Mesothelial cell of epicardium (in vitro differentiated cells): ENCODE measurements around the gene CASKIN1. TPM values are rescaled to one million over a fixed set of nuclear protein-coding genes. Genes with fewer than 3 reads are reported as not detected.

ENCODE experiments used
- DNase-seq, 2 experiments: peaks; one replicate each; pipeline ENCODE4 v3.0.0; 2021; ENCODE audit warnings: low spot score in 2 of 2; ENCODE audit not compliant: unreplicated experiment in 2 of 2
- H3K27ac Mint-ChIP-seq: 2 replicates; pipeline ENCODE4 v1.8.0; 2021; ENCODE audit warnings: mixed read lengths
- H3K27me3 Mint-ChIP-seq: 2 replicates; pipeline ENCODE4 v1.8.0; 2021; ENCODE audit warnings: low read depth, mixed read lengths
- H3K36me3 Mint-ChIP-seq: 2 replicates; pipeline ENCODE4 v1.8.0; 2021; ENCODE audit warnings: mixed read lengths
- H3K4me1 Mint-ChIP-seq: 2 replicates; pipeline ENCODE4 v1.8.0; 2021; ENCODE audit warnings: mixed read lengths
- H3K4me3 Mint-ChIP-seq: 2 replicates; pipeline ENCODE4 v1.8.0; 2021; ENCODE audit warnings: mild to moderate bottlenecking, moderate library complexity, mixed read lengths
- H3K9me3 Mint-ChIP-seq: 2 replicates; pipeline ENCODE4 v1.8.0; 2021; ENCODE audit warnings: mixed read lengths
- total RNA-seq: library from RNA; stranded (reverse); gene quantifications from 3 replicates; pipeline ENCODE4 v1.2.1, GENCODE V29; 2021
- TF ChIP-seq, protein P1 (sequence below): fragments of 200-600 bp; sonication (generic); IDR thresholded peaks from one replicate; pipeline ENCODE4 v1.5.0; 2021; ENCODE audit warnings: antibody characterized with exemption; ENCODE audit not compliant: unreplicated experiment

The CASKIN1 gene
- total RNA-seq, 1 donor from 2014 or later = 8.9 TPM

DNA sequence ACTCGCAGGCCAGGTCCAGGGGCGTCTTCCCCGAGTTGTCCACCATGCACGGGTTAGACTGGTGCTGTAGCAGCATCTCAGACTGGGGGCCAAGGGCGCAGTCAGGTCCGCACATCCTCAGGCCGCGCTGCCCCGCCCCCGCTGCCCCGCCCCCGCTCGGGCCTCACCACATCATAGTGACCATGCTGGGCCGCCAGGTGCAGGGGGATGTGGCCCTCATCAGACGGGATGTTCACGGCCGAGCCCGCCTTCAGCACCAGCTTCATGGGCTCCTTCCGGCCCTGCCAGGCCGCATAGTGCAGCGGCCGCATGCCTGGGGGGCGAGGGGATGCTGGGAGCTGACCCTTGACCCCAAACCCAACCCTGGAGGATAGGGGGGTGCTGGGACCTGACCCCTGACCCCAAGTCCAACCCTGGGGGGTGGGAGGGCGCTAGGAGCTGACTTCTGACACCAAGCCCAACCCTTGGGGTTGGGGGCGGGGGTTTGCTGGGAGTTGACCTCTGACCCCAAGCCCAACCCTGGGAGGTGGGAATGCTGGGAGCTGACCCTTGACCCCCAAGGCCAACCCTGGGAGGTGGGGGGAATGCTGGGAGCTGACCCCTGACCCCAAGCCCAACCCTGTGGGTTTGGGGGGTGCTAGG is 7.0 kb downstream of the CASKIN1 start:
- Mint-ChIP-seq H3K27ac (no peak overlapping the region), H3K27me3 (peaks cover 2% of the 10 kb centered on the region), H3K4me3 (no peak overlapping the region), H3K4me1 (peaks cover under 1% of the 10 kb centered on the region), H3K9me3 (no peaks in the 10 kb centered on the region), H3K36me3 (no peaks in the 10 kb centered on the region)
- no peak for DNase-seq
- TF ChIP-seq, protein P1, sequence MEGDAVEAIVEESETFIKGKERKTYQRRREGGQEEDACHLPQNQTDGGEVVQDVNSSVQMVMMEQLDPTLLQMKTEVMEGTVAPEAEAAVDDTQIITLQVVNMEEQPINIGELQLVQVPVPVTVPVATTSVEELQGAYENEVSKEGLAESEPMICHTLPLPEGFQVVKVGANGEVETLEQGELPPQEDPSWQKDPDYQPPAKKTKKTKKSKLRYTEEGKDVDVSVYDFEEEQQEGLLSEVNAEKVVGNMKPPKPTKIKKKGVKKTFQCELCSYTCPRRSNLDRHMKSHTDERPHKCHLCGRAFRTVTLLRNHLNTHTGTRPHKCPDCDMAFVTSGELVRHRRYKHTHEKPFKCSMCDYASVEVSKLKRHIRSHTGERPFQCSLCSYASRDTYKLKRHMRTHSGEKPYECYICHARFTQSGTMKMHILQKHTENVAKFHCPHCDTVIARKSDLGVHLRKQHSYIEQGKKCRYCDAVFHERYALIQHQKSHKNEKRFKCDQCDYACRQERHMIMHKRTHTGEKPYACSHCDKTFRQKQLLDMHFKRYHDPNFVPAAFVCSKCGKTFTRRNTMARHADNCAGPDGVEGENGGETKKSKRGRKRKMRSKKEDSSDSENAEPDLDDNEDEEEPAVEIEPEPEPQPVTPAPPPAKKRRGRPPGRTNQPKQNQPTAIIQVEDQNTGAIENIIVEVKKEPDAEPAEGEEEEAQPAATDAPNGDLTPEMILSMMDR = no peak

DNA sequence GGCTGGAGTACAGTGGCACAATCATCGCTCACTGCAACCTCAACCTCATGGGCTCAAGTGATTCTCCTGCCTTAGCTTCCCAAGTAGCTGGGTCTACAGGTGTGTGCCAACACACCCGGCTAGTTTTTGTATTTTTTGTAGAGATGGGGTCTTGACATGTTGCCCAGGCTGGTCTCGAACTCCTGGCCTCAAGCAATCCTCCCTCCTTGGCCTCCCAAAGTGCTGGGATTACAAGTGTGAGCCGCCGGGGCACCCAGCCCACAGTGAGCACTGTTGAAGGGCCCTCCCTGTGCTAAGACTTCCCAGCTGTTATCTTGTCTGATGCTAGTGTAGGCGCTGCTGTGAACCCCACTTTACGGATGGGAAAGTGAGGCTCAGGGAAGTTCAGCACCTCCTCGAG is 8.0 kb downstream of the CASKIN1 start:
- Mint-ChIP-seq H3K4me3 (no peak overlapping the region), H3K27me3 (no peaks in the 10 kb centered on the region), H3K36me3 (no peaks in the 10 kb centered on the region), H3K9me3 (no peaks in the 10 kb centered on the region), H3K27ac (no peak overlapping the region), H3K4me1 (no peaks in the 10 kb centered on the region)
- TF ChIP-seq, protein P1 = no peak
- DNase-seq = no peak

DNA sequence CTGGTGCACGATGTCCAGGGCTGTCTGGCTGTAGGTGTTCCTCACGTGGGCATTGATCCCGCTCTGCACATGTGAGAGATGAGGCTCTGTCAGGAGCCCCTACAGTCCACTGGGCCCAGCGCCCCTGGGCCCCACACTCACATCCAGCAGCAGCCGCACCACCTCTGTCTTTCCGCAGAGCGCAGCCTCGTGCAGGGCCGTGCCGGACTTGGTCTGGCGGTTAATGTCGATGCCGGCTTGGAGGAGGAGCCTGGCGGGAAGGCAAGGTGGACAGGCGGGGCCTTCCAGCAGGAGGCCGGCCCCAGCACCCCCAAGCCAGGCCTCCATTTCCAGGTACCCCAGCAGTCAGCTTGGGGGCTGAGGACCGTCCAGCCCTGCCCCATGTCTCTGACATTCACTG is 9.2 kb downstream of the CASKIN1 start:
- TF ChIP-seq, protein P1 = no peak
- Mint-ChIP-seq H3K27ac (no peak overlapping the region), H3K9me3 (no peaks in the 10 kb centered on the region), H3K27me3 (no peaks in the 10 kb centered on the region), H3K4me3 (no peak overlapping the region), H3K4me1 (no peaks in the 10 kb centered on the region), H3K36me3 (peaks cover under 1% of the 10 kb centered on the region)
- DNase-seq = no peak

DNA sequence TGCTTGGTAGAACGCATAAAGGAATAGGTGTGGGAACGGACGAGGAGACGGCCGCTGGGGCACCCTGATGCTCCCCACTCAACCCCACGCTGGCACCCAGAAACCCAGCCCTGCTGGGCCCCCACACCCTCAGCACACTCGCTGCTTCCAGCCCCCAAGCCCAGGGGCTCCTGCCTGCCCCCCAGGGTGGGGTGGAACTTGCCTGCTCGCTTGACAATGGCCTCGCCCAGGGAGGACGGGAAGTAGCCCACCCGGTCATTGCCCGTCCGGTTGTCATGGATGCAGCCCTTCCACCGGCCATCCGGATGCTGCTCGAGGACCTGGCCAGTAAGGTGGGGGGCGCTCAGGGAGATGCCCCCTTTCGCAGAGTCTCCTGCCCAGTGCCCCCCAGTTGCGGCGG is 9.9 kb downstream of the CASKIN1 start:
- H3K27me3 Mint-ChIP-seq = no peaks in the 10 kb centered on the region
- TF ChIP-seq, protein P1 = no peak
- H3K9me3 Mint-ChIP-seq = no peaks in the 10 kb centered on the region
- DNase-seq = no peak
- no peaks in the 10 kb centered on the region for H3K4me1 Mint-ChIP-seq
- H3K27ac Mint-ChIP-seq = no peak overlapping the region
- peaks cover 2% of the 10 kb centered on the region for H3K36me3 Mint-ChIP-seq
- no peak overlapping the region for H3K4me3 Mint-ChIP-seq

DNA sequence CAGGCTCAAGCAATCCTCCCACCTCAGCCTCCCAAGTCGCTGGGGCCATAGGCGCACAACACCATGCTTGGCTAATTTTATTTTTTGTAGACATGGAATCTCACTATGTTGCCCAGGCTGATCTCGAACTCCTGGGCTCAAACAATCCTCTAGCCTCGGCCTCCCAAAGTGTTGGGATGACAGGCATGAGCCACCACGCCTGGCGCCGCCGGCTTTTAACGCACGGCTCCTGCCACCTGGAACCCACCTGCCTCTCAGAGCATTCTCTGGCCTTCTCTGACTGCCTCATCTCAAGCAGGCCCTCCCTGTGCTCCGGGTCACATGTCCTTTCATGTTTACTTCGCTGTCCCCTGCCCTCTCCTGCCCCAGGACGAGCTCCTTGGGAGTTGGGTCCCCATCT is 10.3 kb downstream of the CASKIN1 start:
- no peak overlapping the region for H3K27ac Mint-ChIP-seq
- no peak for DNase-seq
- H3K4me1 Mint-ChIP-seq = no peaks in the 10 kb centered on the region
- H3K36me3 Mint-ChIP-seq = peaks cover 2% of the 10 kb centered on the region
- H3K27me3 Mint-ChIP-seq = no peaks in the 10 kb centered on the region
- H3K4me3 Mint-ChIP-seq = no peak overlapping the region
- TF ChIP-seq, protein P1 = no peak
- no peaks in the 10 kb centered on the region for H3K9me3 Mint-ChIP-seq

DNA sequence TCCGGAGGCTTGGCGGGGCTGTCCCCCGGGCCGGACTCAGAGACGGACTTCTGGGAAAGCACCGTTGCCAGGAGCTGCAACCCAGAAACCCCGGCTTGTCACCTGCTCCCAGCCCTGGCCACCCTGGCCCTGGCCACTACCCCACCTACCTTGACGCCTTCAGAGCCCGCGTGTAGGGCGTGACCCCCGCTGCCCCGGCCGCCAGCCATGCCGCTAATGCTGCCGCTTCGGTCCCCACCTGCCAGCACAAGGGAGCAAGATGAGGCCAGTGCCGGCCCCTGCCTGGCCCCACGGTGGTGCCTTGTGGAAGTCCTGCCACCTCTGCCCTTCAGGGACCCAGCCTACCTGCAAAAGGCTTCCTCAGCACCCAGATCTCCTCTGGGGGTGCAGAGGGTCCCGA is 11.4 kb downstream of the CASKIN1 start:
- peaks cover 2% of the 10 kb centered on the region for H3K36me3 Mint-ChIP-seq
- H3K9me3 Mint-ChIP-seq = no peaks in the 10 kb centered on the region

More for the DNA sequence above, 11.4 kb downstream of the CASKIN1 start:
- H3K4me3 Mint-ChIP-seq = no peak overlapping the region
- DNase-seq = no peak
- TF ChIP-seq, protein P1 = no peak
- no peak overlapping the region for H3K27ac Mint-ChIP-seq
- H3K4me1 Mint-ChIP-seq = no peaks in the 10 kb centered on the region
- H3K27me3 Mint-ChIP-seq = no peaks in the 10 kb centered on the region
